Stimulated activated CD8-positive, alpha-beta memory T cell treated with anti-CD3 and anti-CD28 coated beads, Interleukin-15, amount 100 ng/mL, for 24 hours (primary cell): Measurements from ENCODE around the gene PCDH8.

Experiments used
- DNase-seq: peaks from one replicate; pipeline ENCODE4 v3.0.0-alpha.2; 2020; ENCODE audit warnings: low read depth

PCDH8 gene

GRCh38 chr13:52848455-52849195 lies at the start of gene PCDH8:
Gene PCDH8, minus strand, starts transcription at chr13:52848640. Its CDS starts 204 bp downstream, at chr13:52848436.
- no peak for DNase-seq

GRCh38 chr13:52896827-52897659 lies 48.6 kb upstream of the PCDH8 start:
- no peak for DNase-seq

DNA sequence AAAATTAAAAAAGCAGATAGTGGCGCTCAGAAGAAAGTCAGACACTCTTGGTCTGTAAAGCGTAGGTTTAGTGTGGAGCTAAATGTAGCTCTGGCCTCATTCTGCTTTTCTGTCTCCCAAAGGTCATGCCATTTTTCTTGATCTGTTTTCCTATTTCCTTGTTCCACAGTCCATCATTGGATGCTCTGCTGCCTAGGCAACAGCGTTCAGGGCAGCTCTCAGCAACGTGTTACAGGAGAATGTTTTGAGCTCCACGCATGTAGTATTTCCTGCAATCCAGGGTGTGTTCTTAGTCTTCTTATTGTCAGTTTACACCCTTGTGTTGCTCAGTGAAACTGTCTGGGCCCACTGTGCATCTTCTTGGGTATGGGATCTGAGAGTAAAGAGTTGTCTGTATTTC lies 46.0 kb upstream of the PCDH8 start:
- no peak for DNase-seq

GRCh38 chr13:52892925-52893324 lies 44.5 kb upstream of the PCDH8 start:
- no peak for DNase-seq

DNA sequence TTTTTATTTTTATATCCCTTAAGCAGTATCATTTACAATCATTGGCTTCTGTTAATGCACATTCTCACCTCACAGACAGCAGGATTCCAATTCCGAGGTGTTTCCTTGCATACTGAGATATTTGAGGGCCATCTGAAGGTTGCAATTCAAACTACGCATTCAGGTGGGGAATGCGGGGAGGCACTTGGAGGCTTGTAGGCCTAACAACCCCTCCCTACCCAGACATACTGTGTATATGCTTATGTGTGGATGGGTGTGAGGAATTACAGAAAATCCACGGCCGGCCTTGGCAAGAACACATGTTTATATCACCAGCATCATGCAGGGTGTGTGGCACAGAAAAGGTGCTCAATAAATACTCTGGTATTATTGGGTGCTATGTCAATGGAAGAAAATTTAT lies 43.3 kb upstream of the PCDH8 start:
- DNase-seq: no peak

DNA sequence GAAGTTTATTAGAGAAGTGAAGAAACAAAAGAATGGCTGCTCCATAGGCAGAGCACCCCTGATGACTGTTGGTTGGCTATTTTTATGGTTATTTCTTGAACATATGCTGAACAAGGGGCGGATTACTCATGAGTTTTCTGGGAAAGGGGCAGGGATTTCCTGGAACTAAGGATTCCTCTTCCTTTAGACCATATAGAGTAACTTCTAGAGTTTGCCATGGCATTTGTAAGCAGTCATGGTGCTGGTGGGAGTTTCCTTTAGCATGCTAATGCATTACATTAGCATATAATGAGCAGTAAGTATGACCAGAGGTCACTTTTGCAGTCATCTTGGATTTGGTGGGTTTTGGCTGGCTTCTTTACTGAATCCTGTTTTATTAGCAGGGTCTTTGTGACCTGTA lies 38.7 kb upstream of the PCDH8 start:
- DNase-seq: no peak

DNA sequence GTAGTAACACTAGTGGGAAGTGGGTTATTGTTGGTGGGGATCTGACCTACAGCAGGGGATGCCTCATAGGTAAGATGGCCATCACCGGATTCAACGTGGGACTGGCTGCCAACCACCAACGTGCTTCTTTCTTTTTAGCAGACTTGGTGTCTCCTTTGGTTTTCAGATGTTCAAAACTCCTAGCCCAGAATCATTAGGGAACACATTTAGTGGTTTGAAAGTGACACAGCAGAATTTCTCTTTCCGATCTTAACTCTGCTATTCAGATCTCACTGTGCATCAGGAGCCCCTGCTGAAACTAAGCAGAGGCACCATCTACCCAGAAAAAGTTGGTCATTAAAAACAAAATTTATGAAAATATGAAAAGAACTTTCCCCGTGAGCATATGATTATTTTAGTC lies 36.7 kb upstream of the PCDH8 start:
- no peak for DNase-seq

DNA sequence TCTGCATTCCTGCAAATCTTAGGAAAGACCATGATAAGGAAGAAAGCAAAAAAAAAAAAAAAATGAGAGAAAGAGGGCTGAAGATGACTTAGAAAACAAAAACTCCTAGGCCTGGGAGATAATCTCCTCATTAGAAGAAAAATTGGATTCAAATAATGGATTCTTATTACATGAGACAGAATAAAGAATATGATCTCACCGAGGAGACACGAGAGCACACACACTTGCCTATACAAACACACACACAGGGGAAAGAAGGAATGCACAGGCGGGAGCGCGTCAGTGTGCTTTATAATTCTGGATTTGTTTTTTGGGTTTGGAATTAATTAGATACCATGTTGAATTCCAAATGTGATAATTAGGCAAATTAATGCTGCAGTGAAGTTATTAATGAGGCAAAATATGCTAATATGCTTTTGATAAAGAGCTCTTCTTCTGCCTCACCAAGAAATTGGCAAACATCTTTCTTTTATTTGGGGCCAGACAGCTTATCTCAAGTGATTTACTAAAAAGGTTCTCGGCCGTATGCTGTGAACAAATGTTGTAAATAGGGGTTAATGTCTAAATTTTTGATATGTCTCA lies 36.1 kb upstream of the PCDH8 start:
- no peak for DNase-seq

GRCh38 chr13:52882785-52883184 lies 34.3 kb upstream of the PCDH8 start:
- DNase-seq: no peak

- no peak for DNase-seq
Measured at GRCh38 chr13:52879950-52880741, 31.7 kb upstream of the PCDH8 start.

GRCh38 chr13:52878831-52879230 lies 30.4 kb upstream of the PCDH8 start:
- no peak for DNase-seq

DNA sequence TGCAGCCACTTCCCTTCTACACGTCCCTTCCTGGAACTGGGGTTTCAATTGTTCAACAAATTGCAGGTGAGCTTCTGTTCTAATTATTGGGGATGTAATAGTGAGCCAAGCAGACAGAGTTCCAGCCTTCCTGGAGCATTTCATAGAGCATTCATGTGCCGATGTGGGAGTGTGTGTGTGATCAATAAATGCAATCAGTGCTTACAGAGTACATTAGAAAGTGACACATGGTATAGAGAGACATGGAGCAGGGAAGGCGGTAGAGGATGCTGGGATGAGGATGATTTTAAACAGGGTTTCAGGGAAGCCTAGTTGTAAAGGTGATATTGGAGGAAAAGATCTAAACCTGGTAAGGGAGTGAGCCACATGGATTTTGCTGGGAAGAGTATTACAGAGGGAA lies 21.7 kb upstream of the PCDH8 start:
- DNase-seq: no peak

- DNase-seq: no peak
Measured at GRCh38 chr13:52869621-52870020, 21.2 kb upstream of the PCDH8 start.

GRCh38 chr13:52869050-52869449 lies 20.6 kb upstream of the PCDH8 start:
- DNase-seq: no peak

GRCh38 chr13:52868190-52868589 lies 19.8 kb upstream of the PCDH8 start:
- no peak for DNase-seq

DNA sequence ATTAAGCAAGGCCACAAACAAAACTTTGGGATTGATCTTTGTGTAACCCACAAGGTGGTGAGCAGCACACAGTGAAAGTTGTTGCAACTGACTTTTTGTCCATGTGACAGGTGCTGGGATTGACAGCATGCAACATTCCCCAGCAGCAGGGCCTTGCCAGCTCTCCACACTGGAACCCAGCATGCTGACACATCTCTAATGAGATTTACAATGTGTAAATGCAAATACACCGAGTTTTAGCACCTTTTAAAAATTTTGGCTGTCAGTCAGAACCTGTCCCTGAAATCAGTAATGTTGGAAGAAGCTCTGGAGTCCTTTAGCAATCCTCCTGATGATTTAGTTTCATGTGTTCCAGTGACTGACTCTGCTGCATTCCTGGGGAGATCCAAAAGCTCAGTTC lies 16.5 kb upstream of the PCDH8 start:
- DNase-seq: no peak

DNA sequence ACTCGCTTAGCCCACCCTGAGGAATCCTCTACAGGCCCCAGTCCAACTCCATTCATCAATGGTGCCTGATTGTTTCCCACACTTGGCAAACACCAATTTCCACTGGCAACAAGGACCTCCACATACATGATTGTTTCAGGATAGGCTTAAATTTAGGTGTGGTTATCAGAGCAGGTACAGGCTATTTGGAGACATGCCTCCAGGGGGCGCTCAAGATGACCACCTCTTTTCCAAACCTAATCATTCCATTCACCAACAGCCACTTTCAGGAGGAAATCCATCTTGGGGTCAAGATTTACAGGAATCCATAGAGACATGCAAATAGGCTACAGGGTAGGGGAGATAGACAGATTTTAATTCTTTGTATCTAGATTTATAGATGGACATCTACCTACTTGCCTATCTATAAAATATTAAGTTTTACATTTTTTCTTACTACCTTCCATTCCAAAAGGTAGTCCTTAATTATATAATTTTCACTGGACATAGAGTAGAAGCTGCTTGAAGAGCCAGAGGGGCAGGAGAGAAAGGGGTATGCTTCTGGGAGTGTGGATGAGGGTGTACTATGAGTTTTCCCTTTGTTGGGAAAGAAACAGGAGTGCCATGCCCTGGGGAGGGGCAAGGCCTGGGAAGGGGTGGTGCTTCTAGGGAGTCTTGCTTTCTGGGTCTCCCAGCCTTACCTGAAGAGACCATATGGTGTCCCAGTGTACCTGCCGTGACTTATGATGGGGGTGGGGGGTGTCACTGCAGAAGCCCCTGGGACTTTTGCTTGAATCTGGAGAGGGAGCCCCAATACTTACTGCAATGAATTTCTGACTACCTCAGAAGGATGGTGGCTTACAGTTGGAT lies 14.1 kb upstream of the PCDH8 start:
- no peak for DNase-seq

GRCh38 chr13:52852444-52852843 lies 4.0 kb upstream of the PCDH8 start:
- no peak for DNase-seq

DNA sequence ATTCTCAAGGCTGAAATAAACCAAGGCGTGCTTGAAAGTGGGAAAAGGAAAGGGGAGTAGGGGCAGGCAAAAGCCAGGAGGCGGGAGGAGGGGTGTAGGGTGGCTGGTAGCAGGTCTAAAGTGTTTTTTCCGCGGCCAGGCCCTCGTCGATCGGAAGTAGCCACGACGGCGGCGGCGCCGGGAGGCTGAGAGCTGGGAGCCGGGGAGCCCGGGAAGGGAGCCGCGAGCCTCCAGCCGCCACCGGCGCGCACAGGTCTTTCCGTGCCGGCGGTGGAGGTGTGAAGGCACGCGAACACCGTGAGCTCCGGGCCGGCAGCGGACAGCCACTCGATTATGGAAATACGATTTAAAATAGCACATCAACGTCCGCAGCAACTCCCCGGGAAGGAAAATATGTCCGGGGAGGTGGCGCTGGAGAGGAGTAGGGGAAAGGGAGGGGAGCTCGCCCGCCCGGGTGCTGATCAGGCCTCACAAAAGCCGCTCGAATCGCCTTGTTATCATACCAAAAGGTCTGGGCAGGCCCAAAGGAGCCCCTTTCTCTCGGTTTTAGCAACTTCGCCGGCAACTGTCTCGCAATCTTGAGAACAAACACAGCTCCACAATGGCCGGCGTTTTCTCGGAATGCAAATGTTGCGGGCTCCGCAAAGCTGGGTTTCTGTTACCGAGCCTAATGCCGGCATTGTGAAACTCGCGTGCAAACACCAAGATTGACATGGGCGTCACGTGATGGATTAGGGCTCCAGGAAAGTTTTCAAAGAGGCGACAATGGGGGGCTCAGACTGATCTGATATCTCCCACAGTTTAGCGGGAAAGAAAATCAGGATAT lies 2.9 kb upstream of the PCDH8 start:
- DNase-seq: no peak

GRCh38 chr13:52850396-52851136 lies 2.1 kb upstream of the PCDH8 start:
- no peak for DNase-seq
